Prostate gland (tissue), 2 donors: ENCODE measurements around the gene PON3. TPM values are rescaled to one million over a fixed set of nuclear protein-coding genes. Genes with fewer than 3 reads are reported as not detected.

ENCODE experiments used
- DNase-seq: peaks from one replicate; pipeline ENCODE4 v3.0.0-alpha.2; 2019; ENCODE audit warnings: low spot score
- H3K27ac ChIP-seq, 2 donors: fragments of 200-600 bp; sonication (generic); 2 replicates each; pipeline ENCODE4 v1.5.1; 2017 to 2019
- H3K27me3 ChIP-seq: fragments of 200-600 bp; sonication (generic); replicated peaks from 2 replicates; pipeline ENCODE4 v1.5.1; 2019; ENCODE audit not compliant: insufficient read depth
- H3K36me3 ChIP-seq, 2 donors: fragments of 200-600 bp; sonication (generic); 1 replicate in 1 of 2; 2 replicates in 1 of 2; pipeline versions ENCODE4 v1.5.1 to v1.8.1; 2017 to 2019
- H3K4me1 ChIP-seq: fragments of 200-600 bp; sonication (generic); replicated peaks from 2 replicates; pipeline ENCODE4 v1.5.1; 2019
- H3K4me3 ChIP-seq, 2 donors: fragments of 200-600 bp; sonication (generic); 2 replicates each; pipeline ENCODE4 v1.5.1; 2017 to 2019
- H3K9me3 ChIP-seq: fragments of 200-600 bp; sonication (generic); 2 replicates; pipeline ENCODE4 v1.5.1; 2017
- POLR2A ChIP-seq: fragments of 450-650 bp; IDR thresholded peaks from one replicate; pipeline ENCODE4 v1.6.1; 2016; ENCODE audit warnings: antibody characterized with exemption, mild to moderate bottlenecking
- POLR2AphosphoS5 ChIP-seq: sonication (generic); formaldehyde crosslinking; IDR thresholded peaks from one replicate; pipeline ENCODE4 v1.6.1; 2017; ENCODE audit warnings: antibody characterized with exemption
- WGBS: methylation state at CpG from one replicate; pipeline ENCODE4 v1.1.5; 2018; 5-methylcytosine and 5-hydroxymethylcytosine counted together
- intact Hi-C: fragments of 100-400 bp; cut with DNase I; formaldehyde crosslinking; loops from one replicate; pipeline ENCODE4 v1.14.2; 2022
- small RNA-seq, 2 donors: library from RNA; depleted of rRNA; stranded (forward); fragments of <200 nt; gene quantifications; one replicate each; pipeline ENCODE3, GENCODE V24; 2016
- total RNA-seq, 2 donors: library from RNA; depleted of rRNA; stranded (reverse); fragments of >200 nt; gene quantifications; one replicate each; pipeline ENCODE4 v1.1.0, GENCODE V29; 2016
- TF ChIP-seq, protein P1 (sequence below), 4 experiments: fragments of 200-600 bp in 2 of 4; fragments of 450-650 bp in 2 of 4; sonication (generic) in 2 of 4; IDR thresholded peaks; 1 replicate in 3 of 4; 2 replicates in 1 of 4; pipeline ENCODE4 v1.5.1; 2016 to 2019; ENCODE audit warnings: antibody characterized with exemption in 4 of 4, mild to moderate bottlenecking in 2 of 4, moderate library complexity in 2 of 4

The PON3 gene
- total RNA-seq, 2 donors from 2014 or later: 1.9 to 9.5 TPM

DNA sequence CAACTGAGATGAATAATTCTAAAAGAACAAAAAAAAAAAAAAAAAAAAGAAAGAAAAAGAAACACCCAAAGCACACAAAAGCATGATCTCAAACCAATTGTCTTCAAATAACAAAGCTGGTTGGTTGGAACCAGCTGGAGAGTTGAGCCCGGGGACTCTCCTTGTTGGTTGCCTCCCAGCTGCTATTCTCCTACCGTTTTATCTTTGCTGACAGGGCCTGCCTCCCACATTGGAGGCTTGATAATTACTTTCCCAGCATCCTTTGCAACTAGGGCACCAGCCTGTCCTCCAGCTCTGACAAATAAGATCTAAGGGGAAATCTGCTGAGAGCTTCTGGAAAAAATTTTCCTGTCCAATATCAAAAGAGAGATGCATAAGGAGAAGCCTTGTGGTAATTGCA lies 78.6 kb downstream of the PON3 start:
- DNase-seq: no peak
- intact Hi-C loops: no loop called here
- TF ChIP-seq POLR2AphosphoS5: no peak
- no peak for TF ChIP-seq POLR2A
- TF ChIP-seq, protein P1, sequence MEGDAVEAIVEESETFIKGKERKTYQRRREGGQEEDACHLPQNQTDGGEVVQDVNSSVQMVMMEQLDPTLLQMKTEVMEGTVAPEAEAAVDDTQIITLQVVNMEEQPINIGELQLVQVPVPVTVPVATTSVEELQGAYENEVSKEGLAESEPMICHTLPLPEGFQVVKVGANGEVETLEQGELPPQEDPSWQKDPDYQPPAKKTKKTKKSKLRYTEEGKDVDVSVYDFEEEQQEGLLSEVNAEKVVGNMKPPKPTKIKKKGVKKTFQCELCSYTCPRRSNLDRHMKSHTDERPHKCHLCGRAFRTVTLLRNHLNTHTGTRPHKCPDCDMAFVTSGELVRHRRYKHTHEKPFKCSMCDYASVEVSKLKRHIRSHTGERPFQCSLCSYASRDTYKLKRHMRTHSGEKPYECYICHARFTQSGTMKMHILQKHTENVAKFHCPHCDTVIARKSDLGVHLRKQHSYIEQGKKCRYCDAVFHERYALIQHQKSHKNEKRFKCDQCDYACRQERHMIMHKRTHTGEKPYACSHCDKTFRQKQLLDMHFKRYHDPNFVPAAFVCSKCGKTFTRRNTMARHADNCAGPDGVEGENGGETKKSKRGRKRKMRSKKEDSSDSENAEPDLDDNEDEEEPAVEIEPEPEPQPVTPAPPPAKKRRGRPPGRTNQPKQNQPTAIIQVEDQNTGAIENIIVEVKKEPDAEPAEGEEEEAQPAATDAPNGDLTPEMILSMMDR (IDR thresholded peaks at IDR 0.05): no peak

DNA sequence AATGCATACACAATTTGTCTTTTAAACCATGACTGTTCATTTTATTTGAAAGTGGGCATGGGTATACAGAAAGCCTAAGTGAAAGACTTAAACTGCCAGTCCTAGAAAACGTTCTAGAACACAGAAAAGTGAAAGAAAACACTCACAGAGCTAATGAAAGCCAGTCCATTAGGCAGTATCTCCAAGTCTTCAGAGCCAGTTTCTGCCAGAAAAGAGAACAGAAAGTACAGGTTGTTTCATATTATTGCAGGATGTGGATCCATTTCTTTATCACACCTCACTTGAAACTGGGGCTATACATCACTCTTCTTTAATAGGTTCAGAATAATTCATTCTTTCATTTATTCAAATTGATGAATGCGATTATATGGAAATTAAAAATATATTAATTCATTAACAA lies 79.6 kb downstream of the PON3 start:
- no peak overlapping the region for H3K4me3 ChIP-seq
- H3K9me3 ChIP-seq: no peaks in the 10 kb centered on the region
- 81% methylated on average over 2 of the region's 2 CpGs for WGBS
- no peak for DNase-seq
- H3K27ac ChIP-seq: no peak overlapping the region
- TF ChIP-seq, protein P1 (IDR thresholded peaks at IDR 0.05): no peak
- TF ChIP-seq POLR2A (no peak), POLR2AphosphoS5 (no peak)
- H3K36me3 ChIP-seq: no peaks in the 10 kb centered on the region
- H3K27me3 ChIP-seq: no peaks in the 10 kb centered on the region
- no peaks in the 10 kb centered on the region for H3K4me1 ChIP-seq
- intact Hi-C loops: no loop called here

More for the DNA sequence above, 78.6 kb downstream of the PON3 start:
- WGBS: 38% methylated on average over 2 of the region's 2 CpGs
- Histone ChIP-seq H3K36me3 (no peaks in the 10 kb centered on the region), H3K4me1 (no peaks in the 10 kb centered on the region), H3K27ac (no peak overlapping the region), H3K4me3 (no peak overlapping the region), H3K27me3 (no peaks in the 10 kb centered on the region), H3K9me3 (no peaks in the 10 kb centered on the region)

DNA sequence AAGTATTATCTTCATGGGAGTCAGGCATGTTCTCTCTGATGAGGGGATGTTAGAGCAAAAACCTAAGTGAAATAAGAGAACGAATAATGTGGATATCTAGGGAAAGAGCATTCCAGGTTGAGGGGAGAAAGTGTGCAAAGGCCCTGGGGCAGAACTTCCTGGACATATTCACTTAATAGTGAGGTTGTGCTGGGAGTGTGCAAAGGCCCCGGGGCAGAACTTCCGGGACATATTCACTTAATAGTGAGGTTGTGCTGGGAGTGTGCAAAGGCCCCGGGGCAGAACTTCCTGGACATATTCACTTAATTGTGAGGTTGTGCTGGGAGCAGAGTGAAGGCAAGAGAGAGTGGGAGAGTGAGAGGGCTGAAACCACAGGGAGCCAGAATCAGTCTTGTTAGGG lies 83.6 kb downstream of the PON3 start:
- WGBS: 88% methylated on average over 4 of the region's 4 CpGs
- no peak for DNase-seq
- H3K4me1 ChIP-seq: no peaks in the 10 kb centered on the region
- H3K36me3 ChIP-seq: no peaks in the 10 kb centered on the region
- TF ChIP-seq, protein P1 (IDR thresholded peaks at IDR 0.05): no peak
- no peak for TF ChIP-seq POLR2AphosphoS5
- TF ChIP-seq POLR2A: no peak
- intact Hi-C loops: no loop called here
- no peaks in the 10 kb centered on the region for H3K27me3 ChIP-seq
- no peak overlapping the region for H3K27ac ChIP-seq
- no peak overlapping the region for H3K4me3 ChIP-seq
- H3K9me3 ChIP-seq: no peaks in the 10 kb centered on the region

DNA sequence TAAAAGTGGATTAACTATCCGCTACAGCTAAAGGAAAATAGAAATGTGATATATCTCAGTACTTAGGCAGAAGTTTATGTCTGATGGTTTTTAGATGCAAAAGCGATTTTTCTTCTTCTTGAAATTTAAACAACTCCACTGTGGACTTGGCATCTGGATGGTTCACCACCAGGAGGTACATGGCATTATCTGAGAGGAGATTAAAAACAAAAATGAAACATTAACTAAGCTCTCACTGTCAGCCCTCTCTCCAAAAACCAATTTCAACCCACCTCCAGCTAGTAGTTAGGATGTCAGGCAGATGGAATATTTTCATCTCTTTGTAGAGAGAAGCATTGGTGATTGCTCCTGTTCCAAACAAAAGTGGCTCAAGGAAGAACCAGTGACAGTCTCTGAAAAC lies 84.8 kb downstream of the PON3 start:
- Histone ChIP-seq H3K27ac (no peak overlapping the region), H3K4me3 (no peak overlapping the region), H3K9me3 (no peaks in the 10 kb centered on the region), H3K27me3 (no peaks in the 10 kb centered on the region), H3K36me3 (no peaks in the 10 kb centered on the region), H3K4me1 (no peaks in the 10 kb centered on the region)
- DNase-seq: no peak
- intact Hi-C loops: no loop called here
- 96% methylated on average over 2 of the region's 2 CpGs for WGBS
- TF ChIP-seq, protein P1 (IDR thresholded peaks at IDR 0.05): no peak
- no peak for TF ChIP-seq POLR2A
- TF ChIP-seq POLR2AphosphoS5: no peak

DNA sequence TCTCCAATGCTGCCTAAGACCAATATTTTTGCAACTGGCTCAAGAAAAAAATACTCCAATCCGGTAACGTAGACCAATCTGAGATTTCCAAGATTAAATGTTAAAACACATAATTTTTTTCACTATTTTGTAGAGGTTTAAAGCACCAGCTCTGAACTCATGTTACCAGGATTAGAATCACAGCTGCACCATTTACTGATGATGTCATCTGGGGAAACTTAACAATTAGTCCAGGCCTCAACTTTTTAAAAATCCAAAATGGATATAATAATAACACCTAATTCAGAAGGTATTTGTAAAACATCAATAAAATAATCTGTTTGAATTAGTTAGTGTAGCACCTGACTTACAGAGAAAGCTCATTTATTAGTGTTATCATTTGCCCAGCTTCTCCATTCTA lies 86.2 kb downstream of the PON3 start:
- H3K4me3 ChIP-seq: no peak overlapping the region
- no peak for DNase-seq
- WGBS: 84% methylated on average over 2 of the region's 2 CpGs
- H3K27me3 ChIP-seq: no peaks in the 10 kb centered on the region
- no peaks in the 10 kb centered on the region for H3K9me3 ChIP-seq
- TF ChIP-seq POLR2A: no peak
- TF ChIP-seq, protein P1 (IDR thresholded peaks at IDR 0.05): no peak
- no peaks in the 10 kb centered on the region for H3K36me3 ChIP-seq
- no peak overlapping the region for H3K27ac ChIP-seq
- no peaks in the 10 kb centered on the region for H3K4me1 ChIP-seq
- intact Hi-C loops: no loop called here

Small RNA genes lying within 50 kb of the gene (small RNA-seq; reads per million reads assigned to genes)
- 0 reads per million in 2 donors for gene AC004022.2

Other genes starting within 250 kb of the PON3 start
- under 1 TPM in 1 of 2 donors, not detected in 1; 0.87 TPM for gene PON1, start 71.8 kb downstream of the PON3 start, total RNA-seq
- gene PON2, start 38.7 kb upstream of the PON3 start, total RNA-seq: 10 to 100 TPM; 65.5 to 65.6 TPM
- gene ASB4, start 89.6 kb upstream of the PON3 start, total RNA-seq: under 1 TPM in 1 of 2 donors, not detected in 1; 0.57 TPM
- 10 to 100 TPM; 61.3 to 65.5 TPM for gene PDK4, start 200.1 kb upstream of the PON3 start, total RNA-seq